ENCODE results near the gene ARRB1.

Gene ARRB1

GRCh38 chr11:75219869-75220268 is 131.6 kb downstream of the ARRB1 start:
- no peak for DNase-seq

GRCh38 chr11:75214843-75215242 is 136.6 kb downstream of the ARRB1 start:
- no peak for DNase-seq

GRCh38 chr11:75214411-75214821 is 137.0 kb downstream of the ARRB1 start:
- DNase-seq = peak; percentile 65

Data from DMS79 treated with DMSO at 0.1 percent for 48 hours (cell line).